ENCODE measurements around the gene YEATS4.
"Not testable (repeated sequence)": the region's sequence is repeated elsewhere in the genome, so short reads cannot be mapped to it uniquely, and the experiment has no call there.

YEATS4 gene

GRCh38 chr12:69359531-69360347 lies at the start of gene YEATS4:
Gene YEATS4 (plus strand): TSS chr12:69359743. CDS start chr12:69359973, 230 bp downstream.
- no peak for TF ChIP-seq CTCF (IDR thresholded peaks at IDR 0.05; ENCODE audit: control insufficient read depth, insufficient read depth, low read depth, low read length, missing control alignments)
- peak within 1 kb of the TSS; percentile 78 for H3K4me3 ChIP-seq (ENCODE audit: control insufficient read depth, low read depth, low read length)
- DNase-seq (ENCODE audit: low read depth): peak; percentile 40

GRCh38 chr12:69313209-69313608 lies 46.3 kb upstream of the YEATS4 start:
- no peak for TF ChIP-seq CTCF (IDR thresholded peaks at IDR 0.05; ENCODE audit: control insufficient read depth, insufficient read depth, low read depth, low read length, missing control alignments)
- no peak for DNase-seq (ENCODE audit: low read depth)
- no peak overlapping the region for H3K4me3 ChIP-seq (ENCODE audit: control insufficient read depth, low read depth, low read length)

GRCh38 chr12:69316784-69317183 lies 42.8 kb upstream of the YEATS4 start:
- not testable (repeated sequence) for H3K4me3 ChIP-seq (ENCODE audit: control insufficient read depth, low read depth, low read length); DNase-seq (ENCODE audit: low read depth)

GRCh38 chr12:69317233-69317632 lies 42.3 kb upstream of the YEATS4 start:
- H3K4me3 ChIP-seq (ENCODE audit: control insufficient read depth, low read depth, low read length); DNase-seq (ENCODE audit: low read depth): not testable (repeated sequence)

- DNase-seq (ENCODE audit: low read depth): no peak
- no peak for TF ChIP-seq CTCF (IDR thresholded peaks at IDR 0.05; ENCODE audit: control insufficient read depth, insufficient read depth, low read depth, low read length, missing control alignments)
- no peak overlapping the region for H3K4me3 ChIP-seq (ENCODE audit: control insufficient read depth, low read depth, low read length)
Observed at GRCh38 chr12:69318225-69318624, 41.3 kb upstream of the YEATS4 start.

GRCh38 chr12:69321351-69321750 lies 38.2 kb upstream of the YEATS4 start:
- no peak for DNase-seq (ENCODE audit: low read depth)

GRCh38 chr12:69324797-69325466 lies 34.6 kb upstream of the YEATS4 start:
- no peak overlapping the region for H3K4me3 ChIP-seq (ENCODE audit: control insufficient read depth, low read depth, low read length)
- no peak for TF ChIP-seq CTCF (IDR thresholded peaks at IDR 0.05; ENCODE audit: control insufficient read depth, insufficient read depth, low read depth, low read length, missing control alignments)
- no peak for DNase-seq (ENCODE audit: low read depth)

More at GRCh38 chr12:69321351-69321750, 38.2 kb upstream of the YEATS4 start:
- no peak for TF ChIP-seq CTCF (IDR thresholded peaks at IDR 0.05; ENCODE audit: control insufficient read depth, insufficient read depth, low read depth, low read length, missing control alignments)
- no peak overlapping the region for H3K4me3 ChIP-seq (ENCODE audit: control insufficient read depth, low read depth, low read length)

Data from AG09309 (cell line).